ENCODE data around the gene GRP.

The GRP gene

GRCh38 chr18:59219672-59220163 is at the start of gene GRP:
TSS of gene GRP (plus strand) at chr18:59220158. CDS start at chr18:59220266, 108 bp downstream.
- no peak within 1 kb of the TSS for H3K27ac Mint-ChIP-seq

GRCh38 chr18:59172664-59173249 is 47.2 kb upstream of the GRP start:
- no peak for ATAC-seq (replicated peaks)
- Mint-ChIP-seq H3K36me3 (peaks cover 2 to 4% of the 10 kb centered on the region in 2 donors), H3K4me1 (no peaks in the 10 kb centered on the region)

More at GRCh38 chr18:59219672-59220163, at the start of gene GRP:
- ATAC-seq (replicated peaks) (no peak), DNase-seq (no peak)
- Mint-ChIP-seq H3K4me1 (peaks cover 21 to 22% of the 10 kb centered on the region in 2 donors), H3K9me3 (no peaks in the 10 kb centered on the region), H3K27me3 (peaks cover 66 to 80% of the 10 kb centered on the region in 2 donors), H3K36me3 (no peaks in the 10 kb centered on the region), H3K4me3 (peak within 1 kb of the TSS; percentile 7 to 51)

GRCh38 chr18:59177485-59177884 is 42.5 kb upstream of the GRP start:
- ATAC-seq (replicated peaks): no peak
- Mint-ChIP-seq H3K4me3 (no peak overlapping the region), H3K9me3 (peaks cover 12 to 21% of the 10 kb centered on the region in 2 donors), H3K27me3 (peaks cover 11 to 32% of the 10 kb centered on the region in 2 donors), H3K36me3 (peaks cover 2 to 4% of the 10 kb centered on the region in 2 donors), H3K27ac (no peak overlapping the region), H3K4me1 (no peaks in the 10 kb centered on the region)
- DNase-seq: no peak

More at GRCh38 chr18:59172664-59173249, 47.2 kb upstream of the GRP start:
- Mint-ChIP-seq H3K27ac (no peak overlapping the region), H3K4me3 (no peak overlapping the region), H3K27me3 (peaks cover 14 to 16% of the 10 kb centered on the region in 2 donors), H3K9me3 (peaks cover 21 to 29% of the 10 kb centered on the region in 2 donors)
- no peak for DNase-seq

GRCh38 chr18:59180150-59180845 is 39.7 kb upstream of the GRP start:
- no peak for DNase-seq
- Mint-ChIP-seq H3K9me3 (no peaks in the 10 kb centered on the region), H3K36me3 (no peaks in the 10 kb centered on the region), H3K27me3 (peaks cover 15 to 46% of the 10 kb centered on the region in 2 donors), H3K27ac (no peak overlapping the region), H3K4me3 (no peak overlapping the region), H3K4me1 (no peaks in the 10 kb centered on the region)
- no peak for ATAC-seq (replicated peaks)

GRCh38 chr18:59182673-59183072 is 37.3 kb upstream of the GRP start:
- H3K9me3 Mint-ChIP-seq: no peaks in the 10 kb centered on the region
- no peak overlapping the region for H3K27ac Mint-ChIP-seq
- no peak for ATAC-seq (replicated peaks)
- no peak overlapping the region for H3K4me3 Mint-ChIP-seq
- no peaks in the 10 kb centered on the region for H3K4me1 Mint-ChIP-seq
- DNase-seq: no peak
- H3K27me3 Mint-ChIP-seq: peaks cover 10 to 41% of the 10 kb centered on the region in 2 donors
- no peaks in the 10 kb centered on the region for H3K36me3 Mint-ChIP-seq

GRCh38 chr18:59189008-59189407 is 30.9 kb upstream of the GRP start:
- Mint-ChIP-seq H3K27ac (no peak overlapping the region), H3K4me3 (no peak overlapping the region), H3K4me1 (no peaks in the 10 kb centered on the region), H3K9me3 (peaks cover 0 to 3% of the 10 kb centered on the region in 2 donors), H3K27me3 (peaks cover 8 to 17% of the 10 kb centered on the region in 2 donors), H3K36me3 (no peaks in the 10 kb centered on the region)
- DNase-seq (no peak), ATAC-seq (replicated peaks) (no peak)

GRCh38 chr18:59189746-59190145 is 30.2 kb upstream of the GRP start:
- no peaks in the 10 kb centered on the region for H3K36me3 Mint-ChIP-seq

GRCh38 chr18:59196161-59196725 is 23.7 kb upstream of the GRP start:
- no peak for ATAC-seq (replicated peaks)
- peaks cover 1 to 3% of the 10 kb centered on the region in 2 donors for H3K9me3 Mint-ChIP-seq
- H3K27me3 Mint-ChIP-seq: peaks cover 42 to 43% of the 10 kb centered on the region in 2 donors

More at GRCh38 chr18:59189746-59190145, 30.2 kb upstream of the GRP start:
- Mint-ChIP-seq H3K4me3 (no peak overlapping the region), H3K27ac (no peak overlapping the region), H3K27me3 (peaks cover 5 to 14% of the 10 kb centered on the region in 2 donors), H3K4me1 (no peaks in the 10 kb centered on the region), H3K9me3 (peaks cover 0 to 3% of the 10 kb centered on the region in 2 donors)
- no peak for ATAC-seq (replicated peaks)
- DNase-seq: no peak

GRCh38 chr18:59197636-59198035 is 22.3 kb upstream of the GRP start:
- Mint-ChIP-seq H3K27ac (no peak overlapping the region), H3K36me3 (no peaks in the 10 kb centered on the region), H3K4me3 (no peak overlapping the region), H3K27me3 (peaks cover 39 to 44% of the 10 kb centered on the region in 2 donors), H3K9me3 (peaks cover 0 to 3% of the 10 kb centered on the region in 2 donors), H3K4me1 (no peaks in the 10 kb centered on the region)
- DNase-seq (no peak), ATAC-seq (replicated peaks) (no peak)

More at GRCh38 chr18:59196161-59196725, 23.7 kb upstream of the GRP start:
- H3K4me1 Mint-ChIP-seq: no peaks in the 10 kb centered on the region
- no peak for DNase-seq
- H3K4me3 Mint-ChIP-seq: no peak overlapping the region
- no peaks in the 10 kb centered on the region for H3K36me3 Mint-ChIP-seq
- no peak overlapping the region for H3K27ac Mint-ChIP-seq

- H3K27me3 Mint-ChIP-seq: peaks cover 44% of the 10 kb centered on the region in 2 donors
- no peak for ATAC-seq (replicated peaks)
- H3K4me3 Mint-ChIP-seq: no peak overlapping the region
- H3K27ac Mint-ChIP-seq: no peak overlapping the region
- no peaks in the 10 kb centered on the region for H3K4me1 Mint-ChIP-seq
- peaks cover 0 to 3% of the 10 kb centered on the region in 2 donors for H3K9me3 Mint-ChIP-seq
- H3K36me3 Mint-ChIP-seq: no peaks in the 10 kb centered on the region
- no peak for DNase-seq
These were observed 21.7 kb upstream of the GRP start for GRCh38 chr18:59198215-59198614.

GRCh38 chr18:59200787-59201186 is 19.2 kb upstream of the GRP start:
- H3K9me3 Mint-ChIP-seq: peaks cover 0 to 2% of the 10 kb centered on the region in 2 donors
- H3K27me3 Mint-ChIP-seq: peaks cover 36 to 38% of the 10 kb centered on the region in 2 donors
- no peak for DNase-seq
- no peak for ATAC-seq (replicated peaks)
- H3K4me1 Mint-ChIP-seq: no peaks in the 10 kb centered on the region
- H3K27ac Mint-ChIP-seq: no peak overlapping the region
- no peak overlapping the region for H3K4me3 Mint-ChIP-seq
- H3K36me3 Mint-ChIP-seq: no peaks in the 10 kb centered on the region

GRCh38 chr18:59202258-59202820 is 17.6 kb upstream of the GRP start:
- no peak overlapping the region for H3K4me3 Mint-ChIP-seq
- peaks cover 34 to 44% of the 10 kb centered on the region in 2 donors for H3K27me3 Mint-ChIP-seq
- peak overlapping the region; percentile 42 for H3K27ac Mint-ChIP-seq
- no peak for ATAC-seq (replicated peaks)
- no peaks in the 10 kb centered on the region for H3K4me1 Mint-ChIP-seq
- no peak for DNase-seq
- H3K9me3 Mint-ChIP-seq: no peaks in the 10 kb centered on the region
- no peaks in the 10 kb centered on the region for H3K36me3 Mint-ChIP-seq

GRCh38 chr18:59207506-59207905 is 12.5 kb upstream of the GRP start:
- peaks cover 14 to 41% of the 10 kb centered on the region in 2 donors for H3K27me3 Mint-ChIP-seq
- no peak overlapping the region for H3K27ac Mint-ChIP-seq
- H3K9me3 Mint-ChIP-seq: no peaks in the 10 kb centered on the region
- H3K4me3 Mint-ChIP-seq: no peak overlapping the region
- no peaks in the 10 kb centered on the region for H3K36me3 Mint-ChIP-seq
- DNase-seq (no peak), ATAC-seq (replicated peaks) (no peak)
- no peaks in the 10 kb centered on the region for H3K4me1 Mint-ChIP-seq

GRCh38 chr18:59208602-59209125 is 11.3 kb upstream of the GRP start:
- no peaks in the 10 kb centered on the region for H3K9me3 Mint-ChIP-seq
- ATAC-seq (replicated peaks): no peak
- peaks cover 15 to 38% of the 10 kb centered on the region in 2 donors for H3K27me3 Mint-ChIP-seq
- DNase-seq: no peak
- H3K27ac Mint-ChIP-seq: no peak overlapping the region
- peaks cover 0 to under 1% of the 10 kb centered on the region in 2 donors for H3K36me3 Mint-ChIP-seq
- no peaks in the 10 kb centered on the region for H3K4me1 Mint-ChIP-seq
- no peak overlapping the region for H3K4me3 Mint-ChIP-seq

Data from stimulated activated naive B cell treated with anti-CD40 and anti-IgM and Interleukin-4, amounts not matched to agents 10 μg/mL and 1 μg/mL and 100 μg/mL, for 72 hours (primary cell).